Hematopoietic multipotent progenitor cell treated with erythropoietin and hydrocortisone succinate and interleukin-3 and kit ligand, for 4 days (in vitro differentiated cells): ENCODE measurements around the gene PEPD.

Experiments
- DNase-seq: peaks from one replicate; pipeline ENCODE4 v3.0.0-alpha.2; 2015

The PEPD gene

GRCh38 chr19:33349319-33350289 lies 172.0 kb downstream of the PEPD start:
- DNase-seq: no peak

GRCh38 chr19:33348301-33349010 lies 173.1 kb downstream of the PEPD start:
- no peak for DNase-seq

- no peak for DNase-seq
Measured at GRCh38 chr19:33347300-33347699, 174.3 kb downstream of the PEPD start.

GRCh38 chr19:33346665-33347064 lies 174.9 kb downstream of the PEPD start:
- no peak for DNase-seq

- DNase-seq: no peak
Measured at GRCh38 chr19:33345163-33345562, 176.4 kb downstream of the PEPD start.

- no peak for DNase-seq
Measured at GRCh38 chr19:33344573-33344925, 177.0 kb downstream of the PEPD start.

GRCh38 chr19:33343859-33344572 lies 177.6 kb downstream of the PEPD start:
- no peak for DNase-seq

GRCh38 chr19:33343301-33343700 lies 178.3 kb downstream of the PEPD start:
- no peak for DNase-seq

GRCh38 chr19:33340991-33341390 lies 180.6 kb downstream of the PEPD start:
- DNase-seq: no peak

- DNase-seq: peak; percentile 5
Measured at GRCh38 chr19:33339016-33339984, 182.3 kb downstream of the PEPD start.
